ENCODE measurements around the gene ZNF804A. TPM values are rescaled to one million over a fixed set of nuclear protein-coding genes. Genes with fewer than 3 reads are reported as not detected.

The ZNF804A gene
- total RNA-seq, 4 donors from 2014 or later, result 0.05 to 0.10 TPM; not detected in 2

DNA sequence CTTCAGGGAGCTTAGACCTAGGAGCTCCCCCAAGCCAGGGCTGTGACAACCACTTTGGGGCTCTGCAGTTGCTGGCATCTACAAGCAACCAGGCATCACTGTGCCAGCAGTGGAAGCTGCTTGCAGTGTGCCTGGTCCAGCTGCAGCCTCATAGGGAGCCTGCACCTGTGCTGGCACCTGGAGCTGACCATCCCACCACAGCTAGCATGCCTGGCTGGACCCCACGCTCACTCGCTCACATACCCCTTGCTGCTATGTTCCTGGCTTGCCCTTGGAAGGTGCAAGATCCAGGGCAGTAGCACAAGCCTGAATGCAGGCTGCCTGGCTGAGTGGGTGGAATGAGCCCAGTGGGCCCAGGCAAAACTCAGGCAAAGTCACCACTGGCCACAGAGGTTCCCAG is 82.5 kb downstream of the ZNF804A start:
- no peak for DNase-seq (ENCODE audit: low spot score in 2 of 2)
- TF ChIP-seq, protein P1, sequence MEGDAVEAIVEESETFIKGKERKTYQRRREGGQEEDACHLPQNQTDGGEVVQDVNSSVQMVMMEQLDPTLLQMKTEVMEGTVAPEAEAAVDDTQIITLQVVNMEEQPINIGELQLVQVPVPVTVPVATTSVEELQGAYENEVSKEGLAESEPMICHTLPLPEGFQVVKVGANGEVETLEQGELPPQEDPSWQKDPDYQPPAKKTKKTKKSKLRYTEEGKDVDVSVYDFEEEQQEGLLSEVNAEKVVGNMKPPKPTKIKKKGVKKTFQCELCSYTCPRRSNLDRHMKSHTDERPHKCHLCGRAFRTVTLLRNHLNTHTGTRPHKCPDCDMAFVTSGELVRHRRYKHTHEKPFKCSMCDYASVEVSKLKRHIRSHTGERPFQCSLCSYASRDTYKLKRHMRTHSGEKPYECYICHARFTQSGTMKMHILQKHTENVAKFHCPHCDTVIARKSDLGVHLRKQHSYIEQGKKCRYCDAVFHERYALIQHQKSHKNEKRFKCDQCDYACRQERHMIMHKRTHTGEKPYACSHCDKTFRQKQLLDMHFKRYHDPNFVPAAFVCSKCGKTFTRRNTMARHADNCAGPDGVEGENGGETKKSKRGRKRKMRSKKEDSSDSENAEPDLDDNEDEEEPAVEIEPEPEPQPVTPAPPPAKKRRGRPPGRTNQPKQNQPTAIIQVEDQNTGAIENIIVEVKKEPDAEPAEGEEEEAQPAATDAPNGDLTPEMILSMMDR (IDR thresholded peaks at IDR 0.05), result no peak
- TF ChIP-seq POLR2A (IDR thresholded peaks at IDR 0.05), result no peak
- WGBS, 2 donors, result 100% methylated on average over 2 of the region's 2 CpGs
- H3K4me3 ChIP-seq (ENCODE audit: low read depth, poor library complexity, severe bottlenecking), result no peak overlapping the region
- intact Hi-C loops (cut with DNase I; ENCODE audit: low total_unique reads), result no loop called here

DNA sequence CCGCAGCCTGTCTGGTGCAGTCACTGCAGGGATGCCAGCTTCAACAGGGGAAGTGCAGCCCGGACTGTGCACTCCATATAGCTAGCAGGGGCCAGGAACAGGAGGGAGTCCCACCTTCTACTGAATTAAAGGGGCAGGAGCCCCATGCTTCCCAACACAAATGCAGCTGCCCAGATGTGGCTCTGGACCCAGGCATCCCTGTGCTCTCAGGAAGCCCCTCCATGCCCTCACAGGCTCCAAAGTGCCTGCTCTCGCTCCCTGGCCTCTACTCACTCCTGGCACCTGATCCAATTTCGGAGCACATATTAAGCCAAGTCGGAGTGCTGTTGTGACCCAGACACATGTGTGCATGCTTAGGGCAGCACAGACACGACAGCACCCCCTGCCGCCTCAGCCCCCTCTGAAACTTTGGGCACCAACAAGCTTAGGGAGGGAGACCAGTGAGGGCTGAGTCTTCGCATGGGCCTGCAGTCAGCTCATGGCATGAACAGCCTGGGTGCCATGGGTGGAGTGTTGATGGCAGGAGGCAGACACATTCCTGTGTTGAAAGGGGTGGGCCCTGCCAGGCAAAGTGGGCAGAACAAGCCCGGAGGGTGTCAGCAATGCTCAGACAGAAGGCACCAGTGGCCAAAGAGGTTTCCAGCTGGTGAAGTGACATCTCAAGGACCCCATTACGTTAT is 83.5 kb downstream of the ZNF804A start:
- no peak overlapping the region for H3K4me3 ChIP-seq (ENCODE audit: low read depth, poor library complexity, severe bottlenecking)
- no peak for TF ChIP-seq POLR2A (IDR thresholded peaks at IDR 0.05)
- TF ChIP-seq, protein P1 (IDR thresholded peaks at IDR 0.05), result no peak
- intact Hi-C loops (cut with DNase I; ENCODE audit: low total_unique reads), result no loop called here
- 85 to 86% methylated on average over 10 of the region's 10 CpGs for WGBS, 2 donors
- no peak for DNase-seq (ENCODE audit: low spot score in 2 of 2)

DNA sequence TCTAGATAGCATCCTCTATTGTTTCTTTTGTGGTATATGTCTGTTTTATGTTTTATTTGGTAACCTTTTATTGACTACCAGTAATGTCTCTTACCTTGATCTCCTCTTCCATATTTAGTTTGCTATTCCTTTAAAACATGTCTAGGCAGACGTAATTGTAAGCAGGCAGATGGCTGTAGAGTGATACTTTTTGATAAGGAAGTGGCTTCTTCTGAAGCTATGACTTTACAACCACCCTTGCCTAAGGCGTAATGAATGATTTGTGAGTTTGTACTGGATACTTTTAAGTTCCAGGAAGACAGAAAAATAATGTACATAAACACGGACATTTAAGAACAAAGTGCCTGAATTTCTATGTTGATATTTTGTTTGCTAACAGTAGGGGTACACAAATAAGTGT is 85.6 kb downstream of the ZNF804A start:
- no peak overlapping the region for H3K4me3 ChIP-seq (ENCODE audit: low read depth, poor library complexity, severe bottlenecking)
- TF ChIP-seq POLR2A (IDR thresholded peaks at IDR 0.05), result no peak
- TF ChIP-seq, protein P1 (IDR thresholded peaks at IDR 0.05), result no peak
- 24 to 28% methylated on average over 3 of the region's 3 CpGs for WGBS, 2 donors
- DNase-seq (ENCODE audit: low spot score in 2 of 2), result no peak
- intact Hi-C loops (cut with DNase I; ENCODE audit: low total_unique reads), result no loop called here

DNA sequence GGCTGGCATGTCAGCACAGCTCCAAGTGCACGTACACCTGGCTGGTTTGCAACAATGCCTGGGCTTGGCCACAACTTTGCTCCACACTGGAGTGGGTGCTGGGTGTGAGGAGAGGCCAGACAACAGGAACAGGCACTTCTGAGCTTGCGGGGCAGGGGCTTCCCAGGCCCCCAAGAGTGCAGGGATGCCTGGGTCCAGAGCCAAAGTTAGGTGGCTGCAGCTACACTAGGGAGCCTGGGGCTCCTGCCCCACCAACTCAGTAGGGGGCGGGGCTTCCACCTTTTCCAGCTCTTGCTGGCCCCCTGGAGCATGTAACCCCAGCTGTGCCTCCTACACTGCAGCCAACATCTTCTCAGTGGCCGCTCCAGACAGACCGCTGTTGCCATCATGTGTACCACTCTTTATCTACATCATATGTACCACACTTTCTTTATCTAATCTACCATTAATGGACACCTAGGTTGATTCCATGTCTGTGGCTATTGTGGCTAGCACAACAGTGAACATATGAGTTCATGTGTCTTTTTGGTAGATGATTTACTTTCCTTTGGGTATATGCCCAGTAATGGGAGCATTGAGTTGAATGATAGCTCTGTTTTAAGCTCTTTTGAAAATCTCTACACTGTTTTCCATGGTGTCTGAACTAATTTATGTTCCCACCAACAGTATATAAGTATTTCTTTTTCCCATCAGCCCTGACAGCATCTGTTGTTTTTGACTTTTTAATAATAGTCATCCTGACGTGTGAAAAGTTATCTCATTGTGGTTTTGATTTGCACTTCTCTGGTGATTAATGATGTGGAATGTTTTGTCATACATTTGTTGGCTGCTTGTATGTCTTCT is 87.9 kb downstream of the ZNF804A start:
- TF ChIP-seq, protein P1 (IDR thresholded peaks at IDR 0.05), result no peak
- no peak for TF ChIP-seq POLR2A (IDR thresholded peaks at IDR 0.05)
- 66 to 76% methylated on average over 6 of the region's 6 CpGs for WGBS, 2 donors
- no peak for DNase-seq (ENCODE audit: low spot score in 2 of 2)
- no peak overlapping the region for H3K4me3 ChIP-seq (ENCODE audit: low read depth, poor library complexity, severe bottlenecking)
- intact Hi-C loops (cut with DNase I; ENCODE audit: low total_unique reads), result no loop called here

DNA sequence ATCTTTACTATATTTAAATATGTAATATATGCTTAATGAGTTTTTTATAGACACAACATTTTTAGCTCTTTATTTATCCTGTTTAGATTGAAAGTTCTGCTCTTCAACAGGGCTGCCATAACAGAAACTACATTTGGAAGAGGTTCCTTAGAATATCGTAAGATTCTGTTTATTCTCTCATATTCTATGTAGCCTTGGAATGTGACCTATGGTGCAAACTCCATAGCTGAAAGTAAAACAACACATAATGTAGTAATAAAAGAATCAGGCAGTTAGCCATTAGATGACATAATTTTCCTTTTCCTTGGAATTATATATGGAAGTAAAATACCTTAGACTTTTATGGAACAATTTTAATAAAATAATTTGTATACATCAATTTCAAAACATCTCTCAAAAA is 91.3 kb downstream of the ZNF804A start:
- whole genome bisulfite sequencing, 2 donors, result 71 to 83% methylated on average over 1 of the region's 1 CpG
- H3K4me3 ChIP-seq (ENCODE audit: low read depth, poor library complexity, severe bottlenecking), result no peak overlapping the region
- intact Hi-C loops (cut with DNase I; ENCODE audit: low total_unique reads), result no loop called here
- no peak for DNase-seq (ENCODE audit: low spot score in 2 of 2)
- TF ChIP-seq POLR2A (IDR thresholded peaks at IDR 0.05), result no peak
- TF ChIP-seq, protein P1 (IDR thresholded peaks at IDR 0.05), result no peak

All from lower leg skin (tissue), 4 donors.